Measurements from ENCODE around the gene TOB2. TPM values are rescaled to one million over a fixed set of nuclear protein-coding genes. Genes with fewer than 3 reads are reported as not detected.

Gene TOB2
- total and polyA plus RNA-seq, 9 of the 15 experiments (the other 6 are each of a cell fraction or from before 2014, with no cell fraction given), result 3.3 to 20.5 (median 7.3) TPM

GRCh38 chr22:41446639-41447434 is at the start of gene TOB2 (continued):
- TF ChIP-seq C11orf30 (IDR thresholded peaks at IDR 0.05; ENCODE audit: low read depth) (no peak), ZNF696 (CRISPR knock-in tag; conservative IDR thresholded peaks at IDR 0.05) (no peak), ZBTB26 (CRISPR knock-in tag; IDR thresholded peaks at IDR 0.05) (no peak), NFYB (IDR thresholded peaks at IDR 0.05; ENCODE audit: extremely low read depth, insufficient read length) (no peak), ILK (tag; IDR thresholded peaks at IDR 0.05; ENCODE audit: borderline replicate concordance, low read depth) (no peak), ZNF436 (CRISPR knock-in tag; IDR thresholded peaks at IDR 0.05) (no peak), RUNX1 (IDR thresholded peaks at IDR 0.05; ENCODE audit: low read depth) (peak; percentile 47; the same call in 1 of the 2 replicates), ESRRB (CRISPR knock-in tag; IDR thresholded peaks at IDR 0.05; ENCODE audit: borderline replicate concordance) (no peak), ATF4 (CRISPR knock-in tag; IDR thresholded peaks at IDR 0.05) (no peak), SRSF3 (IDR thresholded peaks at IDR 0.05; ENCODE audit: insufficient read depth, low read length) (no peak), ETV6 (IDR thresholded peaks at IDR 0.05; ENCODE audit: borderline replicate concordance in 1 of 2, low read depth in 2 of 2, low read length in 1 of 2) (no peak), ETV6 (CRISPR knock-in tag; IDR thresholded peaks at IDR 0.05; ENCODE audit: borderline replicate concordance) (no peak; the same call in 1 of the 2 replicates), ZBTB43 (CRISPR knock-in tag; IDR thresholded peaks at IDR 0.05) (0 out of 2 replicates have a peak, but pooled peaks have one; percentile 52), HINFP (tag; conservative IDR thresholded peaks at IDR 0.05; ENCODE audit: low read depth) (no peak), BRCA1 (IDR thresholded peaks at IDR 0.05) (no peak), BRCA1 (CRISPR knock-in tag; IDR thresholded peaks at IDR 0.05) (no peak), SP1 (CRISPR knock-in tag; IDR thresholded peaks at IDR 0.05) (peak; percentile 99), EWSR1 (IDR thresholded peaks at IDR 0.05; ENCODE audit: borderline replicate concordance, low read depth, partially characterized antibody) (no peak)
- TF ChIP-seq, protein P1, sequence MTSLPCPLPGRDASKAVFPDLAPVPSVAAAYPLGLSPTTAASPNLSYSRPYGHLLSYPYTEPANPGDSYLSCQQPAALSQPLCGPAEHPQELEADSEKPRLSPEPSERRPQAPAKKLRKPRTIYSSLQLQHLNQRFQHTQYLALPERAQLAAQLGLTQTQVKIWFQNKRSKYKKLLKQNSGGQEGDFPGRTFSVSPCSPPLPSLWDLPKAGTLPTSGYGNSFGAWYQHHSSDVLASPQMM (CRISPR knock-in tag; IDR thresholded peaks at IDR 0.05), result no peak
- TF ChIP-seq, protein P2, sequence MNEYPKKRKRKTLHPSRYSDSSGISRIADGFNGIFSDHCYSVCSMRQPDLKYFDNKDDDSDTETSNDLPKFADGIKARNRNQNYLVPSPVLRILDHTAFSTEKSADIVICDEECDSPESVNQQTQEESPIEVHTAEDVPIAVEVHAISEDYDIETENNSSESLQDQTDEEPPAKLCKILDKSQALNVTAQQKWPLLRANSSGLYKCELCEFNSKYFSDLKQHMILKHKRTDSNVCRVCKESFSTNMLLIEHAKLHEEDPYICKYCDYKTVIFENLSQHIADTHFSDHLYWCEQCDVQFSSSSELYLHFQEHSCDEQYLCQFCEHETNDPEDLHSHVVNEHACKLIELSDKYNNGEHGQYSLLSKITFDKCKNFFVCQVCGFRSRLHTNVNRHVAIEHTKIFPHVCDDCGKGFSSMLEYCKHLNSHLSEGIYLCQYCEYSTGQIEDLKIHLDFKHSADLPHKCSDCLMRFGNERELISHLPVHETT (CRISPR knock-in tag; conservative IDR thresholded peaks at IDR 0.05 in 1 of 2, IDR thresholded peaks at IDR 0.05 in 1 of 2), result peak in 1 of 2 experiments; percentile 69; a peak in 2 of 4 replicates

Data from K562 (cell line).